HUES6 (cell line): ENCODE data around the gene NVL.

Experiments
- H3K27ac ChIP-seq: 2 replicates; pipeline ENCODE4 v1.7.0; 2013; ENCODE audit warnings: low read depth, mild to moderate bottlenecking, low read length, inconsistent platforms
- H3K27me3 ChIP-seq: 2 replicates; pipeline ENCODE4 v1.6.1; 2013; ENCODE audit warnings: low read length; ENCODE audit not compliant: control insufficient read depth, insufficient read depth
- H3K36me3 ChIP-seq: 2 replicates; pipeline ENCODE4 v1.6.1; 2013; ENCODE audit warnings: low read length; ENCODE audit not compliant: control insufficient read depth, insufficient read depth
- H3K4me1 ChIP-seq: 2 replicates; pipeline ENCODE4 v1.6.1; 2013; ENCODE audit warnings: low read length; ENCODE audit not compliant: control insufficient read depth, insufficient read depth
- H3K4me3 ChIP-seq: 2 replicates; pipeline ENCODE4 v1.5.1; 2013; ENCODE audit warnings: low read depth, low read length
- H3K9ac ChIP-seq: one replicate; pipeline ENCODE4 v1.6.1; 2013; ENCODE audit warnings: mild to moderate bottlenecking, low read length
- H3K9me3 ChIP-seq: 2 replicates; pipeline ENCODE4 v1.6.1; 2013; ENCODE audit warnings: low read depth, low read length; ENCODE audit not compliant: control insufficient read depth, insufficient read depth

The NVL gene

GRCh38 chr1:224304767-224305166 lies 25.2 kb downstream of the NVL start:
- H3K9ac ChIP-seq: no peak overlapping the region
- no peaks in the 10 kb centered on the region for H3K4me1 ChIP-seq
- peaks cover 83% of the 10 kb centered on the region for H3K36me3 ChIP-seq
- H3K4me3 ChIP-seq: no peak overlapping the region
- H3K9me3 ChIP-seq: no peaks in the 10 kb centered on the region
- no peaks in the 10 kb centered on the region for H3K27me3 ChIP-seq
- no peak overlapping the region for H3K27ac ChIP-seq

- Histone ChIP-seq H3K36me3 (peaks cover 90% of the 10 kb centered on the region), H3K27ac (no peak overlapping the region), H3K4me1 (no peaks in the 10 kb centered on the region), H3K9ac (no peak overlapping the region), H3K9me3 (no peaks in the 10 kb centered on the region), H3K27me3 (no peaks in the 10 kb centered on the region), H3K4me3 (no peak overlapping the region)
Observed at GRCh38 chr1:224302947-224303346, 27.0 kb downstream of the NVL start.

GRCh38 chr1:224301391-224301790 lies 28.6 kb downstream of the NVL start:
- Histone ChIP-seq H3K4me1 (no peaks in the 10 kb centered on the region), H3K9me3 (no peaks in the 10 kb centered on the region), H3K4me3 (no peak overlapping the region), H3K27me3 (no peaks in the 10 kb centered on the region), H3K36me3 (peaks cover 87% of the 10 kb centered on the region), H3K27ac (no peak overlapping the region), H3K9ac (no peak overlapping the region)

GRCh38 chr1:224300346-224300745 lies 29.6 kb downstream of the NVL start:
- Histone ChIP-seq H3K27me3 (no peaks in the 10 kb centered on the region), H3K4me1 (no peaks in the 10 kb centered on the region), H3K9me3 (no peaks in the 10 kb centered on the region), H3K9ac (no peak overlapping the region), H3K36me3 (peaks cover 92% of the 10 kb centered on the region), H3K27ac (no peak overlapping the region), H3K4me3 (no peak overlapping the region)

- no peak overlapping the region for H3K27ac ChIP-seq
- H3K9me3 ChIP-seq: no peaks in the 10 kb centered on the region
- peaks cover 94% of the 10 kb centered on the region for H3K36me3 ChIP-seq
- H3K9ac ChIP-seq: no peak overlapping the region
- H3K4me3 ChIP-seq: no peak overlapping the region
- H3K4me1 ChIP-seq: no peaks in the 10 kb centered on the region
- H3K27me3 ChIP-seq: no peaks in the 10 kb centered on the region
Observed at GRCh38 chr1:224298346-224299330, 31.3 kb downstream of the NVL start.

- Histone ChIP-seq H3K27ac (no peak overlapping the region), H3K27me3 (no peaks in the 10 kb centered on the region), H3K36me3 (peaks cover 87% of the 10 kb centered on the region), H3K4me1 (no peaks in the 10 kb centered on the region), H3K9me3 (no peaks in the 10 kb centered on the region), H3K9ac (no peak overlapping the region), H3K4me3 (no peak overlapping the region)
Observed at GRCh38 chr1:224294775-224295174, 35.2 kb downstream of the NVL start.

- H3K36me3 ChIP-seq: peaks cover 83% of the 10 kb centered on the region
Observed at GRCh38 chr1:224292419-224292818, 37.6 kb downstream of the NVL start.

GRCh38 chr1:224289396-224289795 lies 40.6 kb downstream of the NVL start:
- H3K9me3 ChIP-seq: no peaks in the 10 kb centered on the region
- peaks cover 80% of the 10 kb centered on the region for H3K36me3 ChIP-seq
- H3K4me1 ChIP-seq: peaks cover 3% of the 10 kb centered on the region; the same call in 1 of the 2 replicates
- no peak overlapping the region for H3K9ac ChIP-seq
- no peak overlapping the region for H3K4me3 ChIP-seq
- no peaks in the 10 kb centered on the region for H3K27me3 ChIP-seq
- no peak overlapping the region for H3K27ac ChIP-seq

More at GRCh38 chr1:224292419-224292818, 37.6 kb downstream of the NVL start:
- H3K4me1 ChIP-seq: peaks cover 3% of the 10 kb centered on the region; the same call in 1 of the 2 replicates
- no peaks in the 10 kb centered on the region for H3K9me3 ChIP-seq
- H3K9ac ChIP-seq: no peak overlapping the region
- H3K4me3 ChIP-seq: no peak overlapping the region
- H3K27me3 ChIP-seq: no peaks in the 10 kb centered on the region
- H3K27ac ChIP-seq: no peak overlapping the region

- peaks cover 80% of the 10 kb centered on the region for H3K36me3 ChIP-seq
- H3K27me3 ChIP-seq: no peaks in the 10 kb centered on the region
- H3K9me3 ChIP-seq: no peaks in the 10 kb centered on the region
- no peak overlapping the region for H3K9ac ChIP-seq
- no peak overlapping the region for H3K4me3 ChIP-seq
- H3K27ac ChIP-seq: no peak overlapping the region
- H3K4me1 ChIP-seq: peaks cover 3% of the 10 kb centered on the region; the same call in 1 of the 2 replicates
Observed at GRCh38 chr1:224287714-224288113, 42.3 kb downstream of the NVL start.

- Histone ChIP-seq H3K36me3 (peaks cover 69% of the 10 kb centered on the region), H3K27ac (no peak overlapping the region), H3K4me3 (no peak overlapping the region)
Observed at GRCh38 chr1:224282140-224282539, 47.8 kb downstream of the NVL start.

GRCh38 chr1:224276771-224277487 lies 53.0 kb downstream of the NVL start:
- no peaks in the 10 kb centered on the region for H3K27me3 ChIP-seq
- H3K9ac ChIP-seq: no peak overlapping the region
- H3K4me1 ChIP-seq: no peaks in the 10 kb centered on the region
- H3K36me3 ChIP-seq: peaks cover 45% of the 10 kb centered on the region
- H3K27ac ChIP-seq: no peak overlapping the region
- no peak overlapping the region for H3K4me3 ChIP-seq
- H3K9me3 ChIP-seq: no peaks in the 10 kb centered on the region

More at GRCh38 chr1:224282140-224282539, 47.8 kb downstream of the NVL start:
- Histone ChIP-seq H3K9me3 (no peaks in the 10 kb centered on the region), H3K9ac (no peak overlapping the region), H3K4me1 (no peaks in the 10 kb centered on the region), H3K27me3 (no peaks in the 10 kb centered on the region)
